ENCODE results near the gene TOX2. TPM values are rescaled to one million over a fixed set of nuclear protein-coding genes. Genes with fewer than 3 reads are reported as not detected.
A peak's percentile ranks its signal among the peaks of the same experiment; 100 is the strongest.

Gene TOX2
- total RNA-seq, 2 donors from 2014 or later = 17.5 to 42.8 TPM

- peak; percentile 22 to 37 for ATAC-seq (replicated peaks in 1 of 2)
Observed at GRCh38 chr20:43983904-43984361, 69.3 kb downstream of the TOX2 start.

GRCh38 chr20:43984587-43984986 is 69.9 kb downstream of the TOX2 start:
- Mint-ChIP-seq H3K27me3 (ENCODE audit: low read depth) (peaks cover 7% of the 10 kb centered on the region), H3K4me3 (no peak overlapping the region), H3K9me3 (peaks cover 0 to 2% of the 10 kb centered on the region in 2 donors), H3K36me3 (ENCODE audit: insufficient read depth in 2 of 2) (peaks cover 0 to 7% of the 10 kb centered on the region in 2 donors), H3K27ac (no peak overlapping the region), H3K4me1 (ENCODE audit: low read depth) (peaks cover 70% of the 10 kb centered on the region)
- DNase-seq (no peak), ATAC-seq (replicated peaks in 1 of 2) (peak in 1 of 2 donors; percentile 6)

More at GRCh38 chr20:43983904-43984361, 69.3 kb downstream of the TOX2 start:
- Mint-ChIP-seq H3K27ac (no peak overlapping the region), H3K9me3 (peaks cover 0 to 2% of the 10 kb centered on the region in 2 donors), H3K4me1 (ENCODE audit: low read depth) (peaks cover 67% of the 10 kb centered on the region), H3K4me3 (no peak overlapping the region), H3K27me3 (ENCODE audit: low read depth) (peaks cover 11% of the 10 kb centered on the region), H3K36me3 (ENCODE audit: insufficient read depth in 2 of 2) (peaks cover 0 to 7% of the 10 kb centered on the region in 2 donors)
- no peak for DNase-seq

- Mint-ChIP-seq H3K27ac (no peak overlapping the region), H3K27me3 (ENCODE audit: low read depth) (peaks cover 2% of the 10 kb centered on the region), H3K36me3 (ENCODE audit: insufficient read depth in 2 of 2) (peaks cover 2 to 10% of the 10 kb centered on the region in 2 donors), H3K4me1 (ENCODE audit: low read depth) (peaks cover 70% of the 10 kb centered on the region), H3K4me3 (no peak overlapping the region), H3K9me3 (no peaks in the 10 kb centered on the region)
- DNase-seq (peak in 1 of 2 donors; percentile 41), ATAC-seq (replicated peaks in 1 of 2) (peak; percentile 40 to 48)
Observed at GRCh38 chr20:43985121-43985520, 70.5 kb downstream of the TOX2 start.

- Mint-ChIP-seq H3K36me3 (ENCODE audit: insufficient read depth in 2 of 2) (peaks cover 2 to 10% of the 10 kb centered on the region in 2 donors), H3K27ac (no peak overlapping the region), H3K4me3 (no peak overlapping the region), H3K27me3 (ENCODE audit: low read depth) (no peaks in the 10 kb centered on the region), H3K4me1 (ENCODE audit: low read depth) (peaks cover 70% of the 10 kb centered on the region), H3K9me3 (no peaks in the 10 kb centered on the region)
- DNase-seq (no peak), ATAC-seq (replicated peaks in 1 of 2) (no peak)
Observed at GRCh38 chr20:43985608-43986316, 71.1 kb downstream of the TOX2 start.

- peaks cover 60% of the 10 kb centered on the region for H3K4me1 Mint-ChIP-seq (ENCODE audit: low read depth)
- no peak overlapping the region for H3K4me3 Mint-ChIP-seq
- peak overlapping the region; percentile 7 for H3K27ac Mint-ChIP-seq
- no peak for ATAC-seq (replicated peaks in 1 of 2)
- no peak for DNase-seq
- no peaks in the 10 kb centered on the region for H3K9me3 Mint-ChIP-seq
- H3K36me3 Mint-ChIP-seq (ENCODE audit: insufficient read depth in 2 of 2) = peaks cover 2 to 10% of the 10 kb centered on the region in 2 donors
- H3K27me3 Mint-ChIP-seq (ENCODE audit: low read depth) = no peaks in the 10 kb centered on the region
Observed at GRCh38 chr20:43987018-43987417, 72.4 kb downstream of the TOX2 start.

GRCh38 chr20:43987531-43987930 is 72.9 kb downstream of the TOX2 start:
- Mint-ChIP-seq H3K27me3 (ENCODE audit: low read depth) (no peaks in the 10 kb centered on the region), H3K4me1 (ENCODE audit: low read depth) (peaks cover 56% of the 10 kb centered on the region), H3K4me3 (no peak overlapping the region), H3K27ac (no peak overlapping the region), H3K9me3 (no peaks in the 10 kb centered on the region), H3K36me3 (ENCODE audit: insufficient read depth in 2 of 2) (peaks cover 2 to 10% of the 10 kb centered on the region in 2 donors)
- DNase-seq (no peak), ATAC-seq (replicated peaks in 1 of 2) (no peak)

- H3K4me3 Mint-ChIP-seq = peak overlapping the region in 1 of 2 donors; percentile 20
- no peaks in the 10 kb centered on the region for H3K27me3 Mint-ChIP-seq (ENCODE audit: low read depth)
- no peaks in the 10 kb centered on the region for H3K9me3 Mint-ChIP-seq
- ATAC-seq (replicated peaks in 1 of 2) (peak; percentile 63 to 65), DNase-seq (no peak)
- peaks cover 51% of the 10 kb centered on the region for H3K4me1 Mint-ChIP-seq (ENCODE audit: low read depth)
- H3K27ac Mint-ChIP-seq = no peak overlapping the region
- H3K36me3 Mint-ChIP-seq (ENCODE audit: insufficient read depth in 2 of 2) = peaks cover 2 to 10% of the 10 kb centered on the region in 2 donors
Observed at GRCh38 chr20:43988451-43988850, 73.8 kb downstream of the TOX2 start.

- no peak overlapping the region for H3K27ac Mint-ChIP-seq
- H3K9me3 Mint-ChIP-seq = no peaks in the 10 kb centered on the region
- no peaks in the 10 kb centered on the region for H3K27me3 Mint-ChIP-seq (ENCODE audit: low read depth)
- H3K4me1 Mint-ChIP-seq (ENCODE audit: low read depth) = peaks cover 46% of the 10 kb centered on the region
- no peak overlapping the region for H3K4me3 Mint-ChIP-seq
- H3K36me3 Mint-ChIP-seq (ENCODE audit: insufficient read depth in 2 of 2) = peaks cover 2 to 10% of the 10 kb centered on the region in 2 donors
- peak; percentile 11 to 32 for ATAC-seq (replicated peaks in 1 of 2)
- no peak for DNase-seq
Observed at GRCh38 chr20:43988867-43989266, 74.2 kb downstream of the TOX2 start.

- no peak overlapping the region for H3K4me3 Mint-ChIP-seq
- DNase-seq = no peak
- peaks cover 23% of the 10 kb centered on the region for H3K4me1 Mint-ChIP-seq (ENCODE audit: low read depth)
- no peak for ATAC-seq (replicated peaks in 1 of 2)
- peaks cover 2 to 7% of the 10 kb centered on the region in 2 donors for H3K36me3 Mint-ChIP-seq (ENCODE audit: insufficient read depth in 2 of 2)
- H3K27ac Mint-ChIP-seq = no peak overlapping the region
- H3K9me3 Mint-ChIP-seq = no peaks in the 10 kb centered on the region
- no peaks in the 10 kb centered on the region for H3K27me3 Mint-ChIP-seq (ENCODE audit: low read depth)
Observed at GRCh38 chr20:43991261-43991660, 76.6 kb downstream of the TOX2 start.

- H3K4me3 Mint-ChIP-seq = no peak overlapping the region
Observed at GRCh38 chr20:43991982-43992381, 77.3 kb downstream of the TOX2 start.

GRCh38 chr20:43992885-43993284 is 78.2 kb downstream of the TOX2 start:
- H3K36me3 Mint-ChIP-seq (ENCODE audit: insufficient read depth in 2 of 2) = peaks cover 2 to 10% of the 10 kb centered on the region in 2 donors
- H3K9me3 Mint-ChIP-seq = no peaks in the 10 kb centered on the region
- peaks cover 15% of the 10 kb centered on the region for H3K4me1 Mint-ChIP-seq (ENCODE audit: low read depth)
- no peak overlapping the region for H3K27ac Mint-ChIP-seq
- DNase-seq (no peak), ATAC-seq (replicated peaks in 1 of 2) (no peak)
- no peaks in the 10 kb centered on the region for H3K27me3 Mint-ChIP-seq (ENCODE audit: low read depth)
- no peak overlapping the region for H3K4me3 Mint-ChIP-seq

More at GRCh38 chr20:43991982-43992381, 77.3 kb downstream of the TOX2 start:
- Mint-ChIP-seq H3K27ac (no peak overlapping the region), H3K9me3 (no peaks in the 10 kb centered on the region), H3K36me3 (ENCODE audit: insufficient read depth in 2 of 2) (peaks cover 2 to 7% of the 10 kb centered on the region in 2 donors), H3K4me1 (ENCODE audit: low read depth) (peaks cover 22% of the 10 kb centered on the region), H3K27me3 (ENCODE audit: low read depth) (no peaks in the 10 kb centered on the region)
- DNase-seq = no peak
- ATAC-seq (replicated peaks in 1 of 2) = no peak

- Mint-ChIP-seq H3K4me3 (no peak overlapping the region), H3K9me3 (no peaks in the 10 kb centered on the region), H3K4me1 (ENCODE audit: low read depth) (peaks cover 8% of the 10 kb centered on the region), H3K27me3 (ENCODE audit: low read depth) (no peaks in the 10 kb centered on the region), H3K27ac (no peak overlapping the region), H3K36me3 (ENCODE audit: insufficient read depth in 2 of 2) (peaks cover 2 to 10% of the 10 kb centered on the region in 2 donors)
- DNase-seq = no peak
- ATAC-seq (replicated peaks in 1 of 2) = no peak
Observed at GRCh38 chr20:43993560-43993959, 78.9 kb downstream of the TOX2 start.

- ATAC-seq (replicated peaks in 1 of 2) (no peak), DNase-seq (no peak)
- H3K36me3 Mint-ChIP-seq (ENCODE audit: insufficient read depth in 2 of 2) = peaks cover 2 to 7% of the 10 kb centered on the region in 2 donors
- H3K27ac Mint-ChIP-seq = no peak overlapping the region
- H3K4me1 Mint-ChIP-seq (ENCODE audit: low read depth) = no peaks in the 10 kb centered on the region
- H3K9me3 Mint-ChIP-seq = no peaks in the 10 kb centered on the region
- no peak overlapping the region for H3K4me3 Mint-ChIP-seq
- H3K27me3 Mint-ChIP-seq (ENCODE audit: low read depth) = no peaks in the 10 kb centered on the region
Observed at GRCh38 chr20:43994486-43995100, 79.9 kb downstream of the TOX2 start.

All from activated T-cell treated with anti-CD3 and anti-CD28 coated beads, Interleukin-2, amount 50 U/mL, for 72 hours (primary cell).